K562 (cell line): ENCODE data around the gene GNAL. TPM values are rescaled to one million over a fixed set of nuclear protein-coding genes. Genes with fewer than 3 reads are reported as not detected.
A peak's percentile ranks its signal among the peaks of the same experiment; 100 is the strongest.

ENCODE experiments used
- CREB1 ChIP-seq, 2 experiments: sonication (generic) in 1 of 2; formaldehyde crosslinking in 1 of 2; IDR thresholded peaks; 2 replicates each; pipeline versions ENCODE4 v1.6.1 to v1.8.0; 2012 to 2022; ENCODE audit warnings: inconsistent platforms in 1 of 2, mild to moderate bottlenecking in 1 of 2, missing genetic modification reagents in 1 of 2, moderate library complexity in 1 of 2
- ELF4 ChIP-seq: fragments of 450-650 bp; formaldehyde crosslinking; IDR thresholded peaks from 2 replicates; pipeline ENCODE4 v1.4.0; 2022; ENCODE audit warnings: missing genetic modification characterization
- ESRRB ChIP-seq: fragments of 250-450 bp; sonication (Bioruptor Pico); IDR thresholded peaks from 2 replicates; pipeline ENCODE4 v1.5.0; 2020; ENCODE audit warnings: mild to moderate bottlenecking, moderate library complexity, borderline replicate concordance
- GATAD2A ChIP-seq: fragments of 450-650 bp; IDR thresholded peaks from 2 replicates; pipeline ENCODE4 v1.6.1; 2017
- HDGF ChIP-seq: fragments of 450-650 bp; IDR thresholded peaks from 2 replicates; pipeline ENCODE4 v1.6.1; 2016
- NR1H2 ChIP-seq: sonication (generic); formaldehyde crosslinking; IDR thresholded peaks from 2 replicates; pipeline ENCODE4 v1.4.0; 2020; ENCODE audit warnings: mild to moderate bottlenecking, missing genetic modification reagents
- NR3C1 ChIP-seq: sonication (generic); formaldehyde crosslinking; IDR thresholded peaks from 2 replicates; pipeline ENCODE4 v1.8.1; 2022; ENCODE audit warnings: missing genetic modification reagents
- POLR2A ChIP-seq: fragments of 450-650 bp; conservative IDR thresholded peaks from 2 replicates; pipeline ENCODE4 v1.6.1; 2016
- PRMT5 ChIP-seq: sonication (generic); formaldehyde crosslinking; IDR thresholded peaks from 2 replicates; pipeline ENCODE4 v1.5.0; 2020; ENCODE audit warnings: missing genetic modification reagents
- RBM39 ChIP-seq: fragments of 200-400 bp; formaldehyde crosslinking; optimal IDR thresholded peaks from 2 replicates; pipeline ENCODE3; 2018; ENCODE audit warnings: low read depth, low read length
- SMARCE1 ChIP-seq: fragments of 450-650 bp; IDR thresholded peaks from 2 replicates; pipeline ENCODE4 v1.7.1; 2016; ENCODE audit warnings: mild to moderate bottlenecking
- SRF ChIP-seq, 2 experiments: fragments of 250-450, 450-650 bp in 1 of 2; sonication (Bioruptor Pico) in 1 of 2; sonication (generic) in 1 of 2; formaldehyde crosslinking; IDR thresholded peaks; 2 replicates each; pipeline versions ENCODE4 v1.5.0 to v1.5.1; 2020 to 2022; ENCODE audit warnings: mild to moderate bottlenecking in 1 of 2, missing genetic modification reagents in 1 of 2
- STAT5A ChIP-seq: IDR thresholded peaks from 2 replicates; pipeline ENCODE4 v1.6.1; 2012; ENCODE audit warnings: low read length, inconsistent platforms, borderline replicate concordance
- ZNF184 ChIP-seq: sonication (generic); formaldehyde crosslinking; IDR thresholded peaks from 2 replicates; pipeline ENCODE4 v1.5.0; 2020; ENCODE audit warnings: missing genetic modification reagents
- polyA plus RNA-seq, 8 experiments: library from polyadenylated mRNA; depleted of rRNA in 4 of 8; stranded (reverse) in 5 of 8; unstranded in 3 of 8; fragments of >200 nt; fragmentation: Nextera tagmentation in 2 of 8; fragmentation: Illumina TruSeq in 1 of 8; extraction: Ambion mirVana in 2 of 8; extraction: Trizol in 1 of 8; gene quantifications; 2 replicates each; pipeline versions ENCODE4 v1.2.1 to v1.2.3, GENCODE V29; 2011 to 2014; ENCODE audit warnings: inconsistent platforms in 1 of 8, missing spikeins in 1 of 8
- total RNA-seq, 7 experiments: library from RNA; depleted of rRNA in 6 of 7; stranded (reverse); fragments of >200 nt in 6 of 7; fragmentation: Illumina TruSeq in 2 of 7; extraction: Trizol in 2 of 7; gene quantifications; 2 replicates each; pipeline versions ENCODE4 v1.2.1 to v1.2.3, GENCODE V29; 2011 to 2021; ENCODE audit warnings: low replicate concordance in 1 of 7
- TF ChIP-seq, protein P1 (sequence below): fragments of 250-450 bp; sonication (Bioruptor Pico); IDR thresholded peaks from 2 replicates; pipeline ENCODE4 v1.6.1; 2021; ENCODE audit warnings: mild to moderate bottlenecking
- TF ChIP-seq, protein P2 (sequence below): fragments of 250-450 bp; sonication (Bioruptor Pico); IDR thresholded peaks from 2 replicates; pipeline ENCODE4 v1.5.0; 2020; ENCODE audit warnings: mild to moderate bottlenecking
- TF ChIP-seq, protein P3 (sequence below), 3 experiments: fragments of 200-800 bp in 1 of 3; fragments of 250-450 bp in 1 of 3; fragments of 450-650 bp in 1 of 3; sonication (Bioruptor Pico) in 1 of 3; sonication (Bioruptor generic) in 1 of 3; formaldehyde crosslinking in 1 of 3; IDR thresholded peaks; 2 replicates each; pipeline versions ENCODE4 v1.6.1 to v1.8.0; 2016 to 2022; ENCODE audit warnings: mild to moderate bottlenecking in 2 of 3, missing genetic modification characterization in 2 of 3, missing compliant biosample characterization in 1 of 3, moderate library complexity in 1 of 3
- TF ChIP-seq, protein P4 (sequence below): fragments of 450-650 bp; formaldehyde crosslinking; IDR thresholded peaks from 2 replicates; pipeline ENCODE4 v1.4.0; 2022; ENCODE audit warnings: missing genetic modification characterization
- TF ChIP-seq, protein P5 (sequence below): sonication (generic); formaldehyde crosslinking; IDR thresholded peaks from 2 replicates; pipeline ENCODE4 v1.9.0; 2022; ENCODE audit warnings: mild to moderate bottlenecking, missing genetic modification reagents

The GNAL gene
- total and polyA plus RNA-seq, 9 of the 15 experiments (the other 6 are each of a cell fraction or from before 2014, with no cell fraction given), result under 0.01 to 0.10 (median 0.01) TPM; not detected in 5

DNA sequence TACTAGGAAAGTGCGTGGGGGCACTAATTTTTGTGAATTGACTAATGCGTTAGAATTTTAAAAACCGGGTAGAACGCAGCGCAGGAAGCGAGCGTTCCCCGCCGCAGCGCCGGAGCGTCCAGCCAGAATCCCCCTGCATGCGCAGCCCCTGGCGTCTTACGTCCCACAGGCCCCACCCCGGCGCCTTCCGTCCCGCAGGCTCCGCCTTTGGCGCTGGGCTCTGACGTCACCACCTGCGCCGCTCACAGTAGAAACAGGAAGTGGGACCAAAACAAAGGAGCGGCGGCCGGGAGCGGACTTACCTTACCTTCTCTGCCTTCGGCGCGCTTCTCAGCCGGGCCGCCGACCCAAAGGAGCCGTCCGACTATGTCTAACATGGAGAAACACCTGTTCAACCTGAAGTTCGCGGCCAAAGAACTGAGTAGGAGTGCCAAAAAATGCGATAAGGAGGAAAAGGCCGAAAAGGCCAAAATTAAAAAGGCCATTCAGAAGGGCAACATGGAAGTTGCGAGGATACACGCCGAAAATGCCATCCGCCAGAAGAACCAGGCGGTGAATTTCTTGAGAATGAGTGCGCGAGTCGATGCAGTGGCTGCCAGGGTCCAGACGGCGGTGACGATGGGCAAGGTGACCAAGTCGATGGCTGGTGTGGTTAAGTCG lies 162.2 kb downstream of the GNAL start, which contains the start of gene CHMP1B (continued):
- TF ChIP-seq, protein P1, sequence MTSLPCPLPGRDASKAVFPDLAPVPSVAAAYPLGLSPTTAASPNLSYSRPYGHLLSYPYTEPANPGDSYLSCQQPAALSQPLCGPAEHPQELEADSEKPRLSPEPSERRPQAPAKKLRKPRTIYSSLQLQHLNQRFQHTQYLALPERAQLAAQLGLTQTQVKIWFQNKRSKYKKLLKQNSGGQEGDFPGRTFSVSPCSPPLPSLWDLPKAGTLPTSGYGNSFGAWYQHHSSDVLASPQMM (CRISPR knock-in tag), result no peak
- TF ChIP-seq SMARCE1 (no peak), RBM39 (peak; percentile 36), PRMT5 (CRISPR knock-in tag) (no peak), CREB1 (IDR thresholded peaks at IDR 0.05) (peak; percentile 97), CREB1 (CRISPR knock-in tag; IDR thresholded peaks at IDR 0.05) (peak; percentile 98), ESRRB (CRISPR knock-in tag) (no peak), ZNF184 (CRISPR knock-in tag) (no peak), GATAD2A (no peak), ELF4 (peak; percentile 94), POLR2A (peak; percentile 91), NR3C1 (CRISPR knock-in tag) (no peak), SRF (CRISPR knock-in tag; IDR thresholded peaks at IDR 0.05) (peak in 1 of 2 experiments; percentile 77; a peak in 1 of 4 replicates), NR1H2 (CRISPR knock-in tag) (no peak), STAT5A (no peak), HDGF (no peak)
- TF ChIP-seq, protein P2, sequence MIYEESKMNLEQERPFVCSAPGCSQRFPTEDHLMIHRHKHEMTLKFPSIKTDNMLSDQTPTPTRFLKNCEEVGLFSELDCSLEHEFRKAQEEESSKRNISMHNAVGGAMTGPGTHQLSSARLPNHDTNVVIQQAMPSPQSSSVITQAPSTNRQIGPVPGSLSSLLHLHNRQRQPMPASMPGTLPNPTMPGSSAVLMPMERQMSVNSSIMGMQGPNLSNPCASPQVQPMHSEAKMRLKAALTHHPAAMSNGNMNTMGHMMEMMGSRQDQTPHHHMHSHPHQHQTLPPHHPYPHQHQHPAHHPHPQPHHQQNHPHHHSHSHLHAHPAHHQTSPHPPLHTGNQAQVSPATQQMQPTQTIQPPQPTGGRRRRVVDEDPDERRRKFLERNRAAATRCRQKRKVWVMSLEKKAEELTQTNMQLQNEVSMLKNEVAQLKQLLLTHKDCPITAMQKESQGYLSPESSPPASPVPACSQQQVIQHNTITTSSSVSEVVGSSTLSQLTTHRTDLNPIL (CRISPR knock-in tag), result no peak
- TF ChIP-seq, protein P3, sequence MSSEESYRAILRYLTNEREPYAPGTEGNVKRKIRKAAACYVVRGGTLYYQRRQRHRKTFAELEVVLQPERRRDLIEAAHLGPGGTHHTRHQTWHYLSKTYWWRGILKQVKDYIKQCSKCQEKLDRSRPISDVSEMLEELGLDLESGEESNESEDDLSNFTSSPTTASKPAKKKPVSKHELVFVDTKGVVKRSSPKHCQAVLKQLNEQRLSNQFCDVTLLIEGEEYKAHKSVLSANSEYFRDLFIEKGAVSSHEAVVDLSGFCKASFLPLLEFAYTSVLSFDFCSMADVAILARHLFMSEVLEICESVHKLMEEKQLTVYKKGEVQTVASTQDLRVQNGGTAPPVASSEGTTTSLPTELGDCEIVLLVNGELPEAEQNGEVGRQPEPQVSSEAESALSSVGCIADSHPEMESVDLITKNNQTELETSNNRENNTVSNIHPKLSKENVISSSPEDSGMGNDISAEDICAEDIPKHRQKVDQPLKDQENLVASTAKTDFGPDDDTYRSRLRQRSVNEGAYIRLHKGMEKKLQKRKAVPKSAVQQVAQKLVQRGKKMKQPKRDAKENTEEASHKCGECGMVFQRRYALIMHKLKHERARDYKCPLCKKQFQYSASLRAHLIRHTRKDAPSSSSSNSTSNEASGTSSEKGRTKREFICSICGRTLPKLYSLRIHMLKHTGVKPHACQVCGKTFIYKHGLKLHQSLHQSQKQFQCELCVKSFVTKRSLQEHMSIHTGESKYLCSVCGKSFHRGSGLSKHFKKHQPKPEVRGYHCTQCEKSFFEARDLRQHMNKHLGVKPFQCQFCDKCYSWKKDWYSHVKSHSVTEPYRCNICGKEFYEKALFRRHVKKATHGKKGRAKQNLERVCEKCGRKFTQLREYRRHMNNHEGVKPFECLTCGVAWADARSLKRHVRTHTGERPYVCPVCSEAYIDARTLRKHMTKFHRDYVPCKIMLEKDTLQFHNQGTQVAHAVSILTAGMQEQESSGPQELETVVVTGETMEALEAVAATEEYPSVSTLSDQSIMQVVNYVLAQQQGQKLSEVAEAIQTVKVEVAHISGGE (CRISPR knock-in tag; IDR thresholded peaks at IDR 0.05), result peak in 1 of 3 experiments; percentile 54; a peak in 1 of 6 replicates
- TF ChIP-seq, protein P4, sequence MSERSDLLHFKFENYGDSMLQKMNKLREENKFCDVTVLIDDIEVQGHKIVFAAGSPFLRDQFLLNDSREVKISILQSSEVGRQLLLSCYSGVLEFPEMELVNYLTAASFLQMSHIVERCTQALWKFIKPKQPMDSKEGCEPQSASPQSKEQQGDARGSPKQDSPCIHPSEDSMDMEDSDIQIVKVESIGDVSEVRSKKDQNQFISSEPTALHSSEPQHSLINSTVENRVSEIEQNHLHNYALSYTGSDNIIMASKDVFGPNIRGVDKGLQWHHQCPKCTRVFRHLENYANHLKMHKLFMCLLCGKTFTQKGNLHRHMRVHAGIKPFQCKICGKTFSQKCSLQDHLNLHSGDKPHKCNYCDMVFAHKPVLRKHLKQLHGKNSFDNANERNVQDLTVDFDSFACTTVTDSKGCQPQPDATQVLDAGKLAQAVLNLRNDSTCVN (CRISPR knock-in tag), result peak; percentile 44; the same call in 1 of the 2 replicates
- TF ChIP-seq, protein P5, sequence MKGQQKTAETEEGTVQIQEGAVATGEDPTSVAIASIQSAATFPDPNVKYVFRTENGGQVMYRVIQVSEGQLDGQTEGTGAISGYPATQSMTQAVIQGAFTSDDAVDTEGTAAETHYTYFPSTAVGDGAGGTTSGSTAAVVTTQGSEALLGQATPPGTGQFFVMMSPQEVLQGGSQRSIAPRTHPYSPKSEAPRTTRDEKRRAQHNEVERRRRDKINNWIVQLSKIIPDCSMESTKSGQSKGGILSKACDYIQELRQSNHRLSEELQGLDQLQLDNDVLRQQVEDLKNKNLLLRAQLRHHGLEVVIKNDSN (CRISPR knock-in tag), result no peak
